HCT116 (cell line): Measurements from ENCODE around the gene AOAH. TPM values are rescaled to one million over a fixed set of nuclear protein-coding genes. Genes with fewer than 3 reads are reported as not detected.

ENCODE experiments used
- ATAC-seq: fragments of 200-7000 bp; cut with Tn5 transposase; 2 replicates; pipeline ENCODE4 v1.9.1; 2020; ENCODE audit warnings: mild to moderate bottlenecking, moderate library complexity
- BruUV-seq: library from RNA; stranded (reverse); fragments of 400-500 nt; replicated peaks from 2 replicates; lab custom pipeline; 2021; lab: Mats Ljungman, UMichigan
- CTCF ChIA-PET: fragments of 300-600 bp; sonication (Branson Sonifier 250); formaldehyde crosslinking; loops from one replicate; lab custom pipeline; 2021; ENCODE audit warnings: antibody characterized with exemption; lab: Charles Lee
- POLR2A ChIA-PET: fragments of 300-600, 350-600 bp; sonication (Branson Sonifier 250); formaldehyde crosslinking; loops from one replicate; lab custom pipeline; 2021; ENCODE audit warnings: antibody characterized with exemption; lab: Charles Lee
- RAD21 ChIA-PET, 2 experiments: fragments of 300-600 bp; sonication (Branson Sonifier 250); formaldehyde crosslinking; loops; one replicate each; lab custom pipeline; 2023; ENCODE audit warnings: low total read pairs in 2 of 2; ENCODE audit not compliant: uncharacterized antibody in 2 of 2, unreplicated experiment in 2 of 2, low non-redundant PET in 1 of 2; lab: Charles Lee
- DNase-seq: peaks from one replicate; pipeline ENCODE4 v3.0.0-alpha.2; 2010; ENCODE audit warnings: low read depth, low spot score
- H2AFZ ChIP-seq: fragments of 200-600 bp; shearing (Covaris generic), sonication (generic); 2 replicates; pipeline ENCODE4 v1.6.1; 2017; ENCODE audit warnings: low read depth, mixed run types, mixed read lengths, antibody characterized with exemption, low read length; ENCODE audit not compliant: poor library complexity, severe bottlenecking
- H3K27ac ChIP-seq: 2 replicates; pipeline ENCODE4 v1.5.1; 2012; ENCODE audit warnings: low read depth, low read length
- H3K27me3 ChIP-seq: fragments of 200-600 bp; sonication (generic); 2 replicates; pipeline ENCODE4 v1.6.1; 2016; ENCODE audit warnings: mixed run types, low read length, mixed read lengths; ENCODE audit not compliant: insufficient read depth
- H3K36me3 ChIP-seq, 2 experiments: fragments of 200-500 bp in 1 of 2; fragments of 200-600 bp in 1 of 2; sonication (Bioruptor generic) in 1 of 2; sonication (generic) in 1 of 2; 2 replicates each; pipeline versions ENCODE4 v1.5.1 to v1.6.1; 2014 to 2016; ENCODE audit warnings: low read length in 2 of 2, inconsistent platforms in 1 of 2, mixed read lengths in 1 of 2, mixed run types in 1 of 2; ENCODE audit not compliant: insufficient read depth in 2 of 2, control insufficient read depth in 1 of 2
- H3K4me1 ChIP-seq, 2 experiments: fragments of 200-600 bp in 1 of 2; sonication (generic) in 1 of 2; 2 replicates each; pipeline versions ENCODE4 v1.5.1 to v1.6.1; 2012 to 2017; ENCODE audit warnings: low read length in 2 of 2, inconsistent platforms in 1 of 2, mild to moderate bottlenecking in 1 of 2, mixed read lengths in 1 of 2, mixed run types in 1 of 2, moderate library complexity in 1 of 2; ENCODE audit not compliant: insufficient read depth in 2 of 2, control insufficient read depth in 1 of 2
- H3K4me2 ChIP-seq: fragments of 200-600 bp; sonication (generic); 2 replicates; pipeline ENCODE4 v1.6.1; 2017; ENCODE audit warnings: mixed run types, low read length, mixed read lengths
- H3K4me3 ChIP-seq, 2 experiments: fragments of 200-600 bp in 1 of 2; sonication (generic) in 1 of 2; replicated peaks in 1 of 2; 2 replicates each; pipeline ENCODE4 v1.5.1; 2011 to 2016; ENCODE audit warnings: low read length in 2 of 2, control low read depth in 1 of 2, low read depth in 1 of 2, mild to moderate bottlenecking in 1 of 2, mixed read lengths in 1 of 2, mixed run types in 1 of 2
- H3K79me2 ChIP-seq: fragments of 200-600 bp; sonication (generic); 2 replicates; pipeline ENCODE4 v1.6.1; 2017; ENCODE audit warnings: mild to moderate bottlenecking, mixed run types, low read length, moderate library complexity, mixed read lengths; ENCODE audit not compliant: insufficient read depth
- H3K9ac ChIP-seq: fragments of 200-600 bp; sonication (generic); 2 replicates; pipeline ENCODE4 v1.6.1; 2016; ENCODE audit warnings: low read length, mixed read lengths
- H3K9me2 ChIP-seq: fragments of 200-600 bp; sonication (generic), shearing (Covaris generic); 2 replicates; pipeline ENCODE4 v1.6.1; 2017; ENCODE audit warnings: mixed run types, mild to moderate bottlenecking, moderate library complexity; ENCODE audit not compliant: insufficient read depth
- H3K9me3 ChIP-seq, 2 experiments: fragments of 200-500 bp in 1 of 2; fragments of 200-600 bp in 1 of 2; sonication (Bioruptor generic) in 1 of 2; sonication (generic) in 1 of 2; 2 replicates each; pipeline ENCODE4 v1.6.1; 2014 to 2017; ENCODE audit warnings: low read length in 2 of 2, mixed read lengths in 2 of 2, inconsistent platforms in 1 of 2, low read depth in 1 of 2, mild to moderate bottlenecking in 1 of 2, mixed run types in 1 of 2, moderate library complexity in 1 of 2; ENCODE audit not compliant: control insufficient read depth in 1 of 2, insufficient read depth in 1 of 2
- H4K20me1 ChIP-seq: fragments of 200-600 bp; sonication (generic), shearing (Covaris generic); 2 replicates; pipeline ENCODE4 v1.6.1; 2017; ENCODE audit warnings: mixed run types, mild to moderate bottlenecking, moderate library complexity; ENCODE audit not compliant: insufficient read depth
- ELF1 ChIP-seq: IDR thresholded peaks from 2 replicates; pipeline ENCODE4 v1.6.1; 2012; ENCODE audit warnings: low read depth, borderline replicate concordance
- POLR2A ChIP-seq: IDR thresholded peaks from 2 replicates; pipeline ENCODE4 v1.7.0; 2011; ENCODE audit warnings: borderline replicate concordance; ENCODE audit not compliant: insufficient read depth, insufficient read length; ENCODE audit errors: extremely low read depth
- POLR2AphosphoS5 ChIP-seq: IDR thresholded peaks from 2 replicates; pipeline ENCODE4 v1.6.1; 2011; ENCODE audit warnings: mild to moderate bottlenecking, low read depth, low read length, moderate library complexity
- SP1 ChIP-seq: IDR thresholded peaks from 2 replicates; pipeline ENCODE4 v1.6.1; 2012; ENCODE audit warnings: low read depth
- TCF7L2 ChIP-seq: IDR thresholded peaks from 2 replicates; pipeline ENCODE4 v1.7.0; 2011; ENCODE audit warnings: borderline replicate concordance, inconsistent platforms; ENCODE audit not compliant: insufficient read depth, insufficient read length; ENCODE audit errors: extremely low read depth
- YY1 ChIP-seq: IDR thresholded peaks from 2 replicates; pipeline ENCODE4 v1.6.1; 2011; ENCODE audit warnings: low read length, low read depth, moderate library complexity, mild to moderate bottlenecking; ENCODE audit not compliant: insufficient replicate concordance; ENCODE audit errors: extremely low read depth
- ZNF274 ChIP-seq: fragments of 200-500 bp; sonication (Bioruptor generic); IDR thresholded peaks from 2 replicates; pipeline ENCODE4 v1.6.1; 2014; ENCODE audit warnings: mild to moderate bottlenecking, low read depth, low read length, inconsistent platforms
- intact Hi-C: fragments of 100-400 bp; cut with micrococcal nuclease; formaldehyde crosslinking; loops from 2 replicates; pipeline ENCODE4 v1.10.0; 2022
- total RNA-seq: library from RNA; stranded (reverse); gene quantifications from one replicate; pipeline ENCODE4 v1.2.1, GENCODE V29; 2021; ENCODE audit not compliant: unreplicated experiment
- TF ChIP-seq, protein P1 (sequence below): IDR thresholded peaks from 2 replicates; pipeline ENCODE4 v1.6.1; 2012
- TF ChIP-seq, protein P2 (sequence below): IDR thresholded peaks from 2 replicates; pipeline ENCODE4 v1.6.1; 2012
- TF ChIP-seq, protein P3 (sequence below): IDR thresholded peaks from 2 replicates; pipeline ENCODE4 v1.6.1; 2011; ENCODE audit warnings: mild to moderate bottlenecking, low read length, moderate library complexity; ENCODE audit not compliant: insufficient replicate concordance; ENCODE audit errors: extremely low read depth
- TF ChIP-seq, protein P4 (sequence below): IDR thresholded peaks from 2 replicates; pipeline ENCODE4 v1.6.1; 2012; ENCODE audit warnings: low read depth
- TF ChIP-seq, protein P5 (sequence below), 3 experiments: fragments of 200-600 bp in 1 of 3; sonication (generic) in 1 of 3; IDR thresholded peaks in 2 of 3; conservative IDR thresholded peaks in 1 of 3; 2 replicates each; pipeline ENCODE4 v1.5.1; 2012 to 2017; ENCODE audit warnings: low read depth in 2 of 3, low read length in 2 of 3, antibody characterized with exemption in 1 of 3, borderline replicate concordance in 1 of 3, control low read depth in 1 of 3, mild to moderate bottlenecking in 1 of 3, mixed read lengths in 1 of 3, mixed run types in 1 of 3, moderate library complexity in 1 of 3; ENCODE audit not compliant: insufficient read depth in 1 of 3

The AOAH gene
- total RNA-seq, 1 experiment from 2014 or later = 1.1 TPM

DNA sequence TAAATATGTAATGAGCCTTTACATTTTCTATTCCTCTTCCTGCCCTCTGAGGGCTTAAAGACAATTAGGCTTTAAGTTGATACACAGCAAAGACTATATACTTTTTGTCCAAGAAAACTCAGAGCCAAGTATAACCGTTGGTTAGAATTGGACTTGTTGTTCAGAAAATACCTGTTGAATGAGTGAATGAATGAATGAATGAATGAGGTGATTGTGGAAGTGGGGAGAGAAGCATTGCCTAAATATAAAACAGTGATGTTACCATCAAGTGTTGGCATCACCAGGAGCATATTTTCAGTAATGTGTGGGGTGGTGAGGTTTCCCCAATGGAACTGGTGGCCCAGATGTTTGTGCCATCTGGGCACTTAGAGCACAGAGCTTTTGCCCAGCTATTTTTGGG is 106.9 kb downstream of the AOAH start:
- TF ChIP-seq, protein P1, sequence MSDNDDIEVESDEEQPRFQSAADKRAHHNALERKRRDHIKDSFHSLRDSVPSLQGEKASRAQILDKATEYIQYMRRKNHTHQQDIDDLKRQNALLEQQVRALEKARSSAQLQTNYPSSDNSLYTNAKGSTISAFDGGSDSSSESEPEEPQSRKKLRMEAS = no peak
- TF ChIP-seq POLR2A = no peak
- TF ChIP-seq, protein P2, sequence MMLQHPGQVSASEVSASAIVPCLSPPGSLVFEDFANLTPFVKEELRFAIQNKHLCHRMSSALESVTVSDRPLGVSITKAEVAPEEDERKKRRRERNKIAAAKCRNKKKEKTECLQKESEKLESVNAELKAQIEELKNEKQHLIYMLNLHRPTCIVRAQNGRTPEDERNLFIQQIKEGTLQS = no peak
- TF ChIP-seq POLR2AphosphoS5 = no peak
- TF ChIP-seq ZNF274 = no peak
- TF ChIP-seq, protein P3, sequence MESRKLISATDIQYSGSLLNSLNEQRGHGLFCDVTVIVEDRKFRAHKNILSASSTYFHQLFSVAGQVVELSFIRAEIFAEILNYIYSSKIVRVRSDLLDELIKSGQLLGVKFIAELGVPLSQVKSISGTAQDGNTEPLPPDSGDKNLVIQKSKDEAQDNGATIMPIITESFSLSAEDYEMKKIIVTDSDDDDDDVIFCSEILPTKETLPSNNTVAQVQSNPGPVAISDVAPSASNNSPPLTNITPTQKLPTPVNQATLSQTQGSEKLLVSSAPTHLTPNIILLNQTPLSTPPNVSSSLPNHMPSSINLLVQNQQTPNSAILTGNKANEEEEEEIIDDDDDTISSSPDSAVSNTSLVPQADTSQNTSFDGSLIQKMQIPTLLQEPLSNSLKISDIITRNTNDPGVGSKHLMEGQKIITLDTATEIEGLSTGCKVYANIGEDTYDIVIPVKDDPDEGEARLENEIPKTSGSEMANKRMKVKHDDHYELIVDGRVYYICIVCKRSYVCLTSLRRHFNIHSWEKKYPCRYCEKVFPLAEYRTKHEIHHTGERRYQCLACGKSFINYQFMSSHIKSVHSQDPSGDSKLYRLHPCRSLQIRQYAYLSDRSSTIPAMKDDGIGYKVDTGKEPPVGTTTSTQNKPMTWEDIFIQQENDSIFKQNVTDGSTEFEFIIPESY = no peak
- no peak for TF ChIP-seq ELF1
- no peak for TF ChIP-seq TCF7L2
- TF ChIP-seq, protein P4, sequence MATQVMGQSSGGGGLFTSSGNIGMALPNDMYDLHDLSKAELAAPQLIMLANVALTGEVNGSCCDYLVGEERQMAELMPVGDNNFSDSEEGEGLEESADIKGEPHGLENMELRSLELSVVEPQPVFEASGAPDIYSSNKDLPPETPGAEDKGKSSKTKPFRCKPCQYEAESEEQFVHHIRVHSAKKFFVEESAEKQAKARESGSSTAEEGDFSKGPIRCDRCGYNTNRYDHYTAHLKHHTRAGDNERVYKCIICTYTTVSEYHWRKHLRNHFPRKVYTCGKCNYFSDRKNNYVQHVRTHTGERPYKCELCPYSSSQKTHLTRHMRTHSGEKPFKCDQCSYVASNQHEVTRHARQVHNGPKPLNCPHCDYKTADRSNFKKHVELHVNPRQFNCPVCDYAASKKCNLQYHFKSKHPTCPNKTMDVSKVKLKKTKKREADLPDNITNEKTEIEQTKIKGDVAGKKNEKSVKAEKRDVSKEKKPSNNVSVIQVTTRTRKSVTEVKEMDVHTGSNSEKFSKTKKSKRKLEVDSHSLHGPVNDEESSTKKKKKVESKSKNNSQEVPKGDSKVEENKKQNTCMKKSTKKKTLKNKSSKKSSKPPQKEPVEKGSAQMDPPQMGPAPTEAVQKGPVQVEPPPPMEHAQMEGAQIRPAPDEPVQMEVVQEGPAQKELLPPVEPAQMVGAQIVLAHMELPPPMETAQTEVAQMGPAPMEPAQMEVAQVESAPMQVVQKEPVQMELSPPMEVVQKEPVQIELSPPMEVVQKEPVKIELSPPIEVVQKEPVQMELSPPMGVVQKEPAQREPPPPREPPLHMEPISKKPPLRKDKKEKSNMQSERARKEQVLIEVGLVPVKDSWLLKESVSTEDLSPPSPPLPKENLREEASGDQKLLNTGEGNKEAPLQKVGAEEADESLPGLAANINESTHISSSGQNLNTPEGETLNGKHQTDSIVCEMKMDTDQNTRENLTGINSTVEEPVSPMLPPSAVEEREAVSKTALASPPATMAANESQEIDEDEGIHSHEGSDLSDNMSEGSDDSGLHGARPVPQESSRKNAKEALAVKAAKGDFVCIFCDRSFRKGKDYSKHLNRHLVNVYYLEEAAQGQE = no peak
- no peak for TF ChIP-seq SP1
- no peak for TF ChIP-seq YY1
- TF ChIP-seq, protein P5, sequence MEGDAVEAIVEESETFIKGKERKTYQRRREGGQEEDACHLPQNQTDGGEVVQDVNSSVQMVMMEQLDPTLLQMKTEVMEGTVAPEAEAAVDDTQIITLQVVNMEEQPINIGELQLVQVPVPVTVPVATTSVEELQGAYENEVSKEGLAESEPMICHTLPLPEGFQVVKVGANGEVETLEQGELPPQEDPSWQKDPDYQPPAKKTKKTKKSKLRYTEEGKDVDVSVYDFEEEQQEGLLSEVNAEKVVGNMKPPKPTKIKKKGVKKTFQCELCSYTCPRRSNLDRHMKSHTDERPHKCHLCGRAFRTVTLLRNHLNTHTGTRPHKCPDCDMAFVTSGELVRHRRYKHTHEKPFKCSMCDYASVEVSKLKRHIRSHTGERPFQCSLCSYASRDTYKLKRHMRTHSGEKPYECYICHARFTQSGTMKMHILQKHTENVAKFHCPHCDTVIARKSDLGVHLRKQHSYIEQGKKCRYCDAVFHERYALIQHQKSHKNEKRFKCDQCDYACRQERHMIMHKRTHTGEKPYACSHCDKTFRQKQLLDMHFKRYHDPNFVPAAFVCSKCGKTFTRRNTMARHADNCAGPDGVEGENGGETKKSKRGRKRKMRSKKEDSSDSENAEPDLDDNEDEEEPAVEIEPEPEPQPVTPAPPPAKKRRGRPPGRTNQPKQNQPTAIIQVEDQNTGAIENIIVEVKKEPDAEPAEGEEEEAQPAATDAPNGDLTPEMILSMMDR (IDR thresholded peaks at IDR 0.05 in 2 of 3, conservative IDR thresholded peaks at IDR 0.05 in 1 of 3; ENCODE audit: borderline replicate concordance in 1 of 3, insufficient read depth in 1 of 3, low read depth in 2 of 3, low read length in 2 of 3) = no peak
- TF ChIP-seq, all 23 proteins: peak for 0
- no peak overlapping the region for H3K4me3 ChIP-seq
- RAD21 ChIA-PET = no interaction called here
- H3K27me3 ChIP-seq = no peaks in the 10 kb centered on the region; the same call in 1 of the 2 replicates
- CTCF ChIA-PET = no interaction called here
- no peaks in the 10 kb centered on the region for H3K4me1 ChIP-seq
- H3K27ac ChIP-seq = no peak overlapping the region
- H2AFZ ChIP-seq = no peak overlapping the region
- intact Hi-C loops = no loop called here
- H3K9ac ChIP-seq = no peak overlapping the region
- no peaks in the 10 kb centered on the region for H3K9me2 ChIP-seq
- no peaks in the 10 kb centered on the region for H3K79me2 ChIP-seq
- DNase-seq (no peak), ATAC-seq (no peak)
- H3K36me3 ChIP-seq = no peaks in the 10 kb centered on the region
- H4K20me1 ChIP-seq = no peaks in the 10 kb centered on the region
- H3K4me2 ChIP-seq = no peak overlapping the region
- BruUV-seq = no TSS peak
- POLR2A ChIA-PET = no interaction called here
- no peaks in the 10 kb centered on the region for H3K9me3 ChIP-seq
